Brain microvascular endothelial cell (primary cell): ENCODE results near the gene POU6F2.

ENCODE experiments used
- DNase-seq: peaks from one replicate; pipeline ENCODE4 v3.0.0-alpha.2; 2020
- H3K27ac ChIP-seq: fragments of 250-450 bp; sonication (Bioruptor Pico); 2 replicates; pipeline ENCODE4 v1.5.1; 2020; ENCODE audit warnings: mild to moderate bottlenecking, moderate library complexity
- H3K27me3 ChIP-seq: fragments of 250-450 bp; sonication (Bioruptor Pico); replicated peaks from 2 replicates; pipeline ENCODE4 v1.5.1; 2020; ENCODE audit warnings: mild to moderate bottlenecking
- H3K36me3 ChIP-seq: fragments of 250-450 bp; sonication (Bioruptor Pico); replicated peaks from 2 replicates; pipeline ENCODE4 v1.5.1; 2020; ENCODE audit warnings: mild to moderate bottlenecking
- H3K4me3 ChIP-seq: 2 replicates; pipeline ENCODE4 v1.5.1; 2011; ENCODE audit warnings: low read depth, mild to moderate bottlenecking, control low read depth, low read length, moderate library complexity
- CTCF ChIP-seq: IDR thresholded peaks from 2 replicates; pipeline ENCODE4 v1.5.1; 2011; ENCODE audit warnings: low read depth, mild to moderate bottlenecking, moderate library complexity, low read length, control low read depth, inconsistent platforms; ENCODE audit errors: missing control alignments
- in situ Hi-C: cut with HindIII; loops from 2 replicates; pipeline ENCODE4 v1.10.0; 2017; ENCODE audit warnings: low sequenced_read_pairs, low pct_ligation_motif_present

POU6F2 gene

GRCh38 chr7:38964921-38965320 is 12.8 kb upstream of the POU6F2 start:
- no peak overlapping the region for H3K4me3 ChIP-seq
- no peak for TF ChIP-seq CTCF
- H3K27me3 ChIP-seq = no peaks in the 10 kb centered on the region
- H3K36me3 ChIP-seq = no peaks in the 10 kb centered on the region
- no peak for DNase-seq
- in situ Hi-C loops = no loop called here
- no peak overlapping the region for H3K27ac ChIP-seq

GRCh38 chr7:38973760-38974159 is 3.9 kb upstream of the POU6F2 start:
- in situ Hi-C loops = no loop called here
- Histone ChIP-seq H3K27ac (no peak overlapping the region), H3K4me3 (no peak overlapping the region), H3K27me3 (peaks cover 8% of the 10 kb centered on the region), H3K36me3 (no peaks in the 10 kb centered on the region)
- DNase-seq = no peak
- TF ChIP-seq CTCF = no peak

- no peak overlapping the region for H3K27ac ChIP-seq
- DNase-seq = no peak
- peaks cover 8% of the 10 kb centered on the region for H3K27me3 ChIP-seq
- in situ Hi-C loops = no loop called here
- TF ChIP-seq CTCF = no peak
- no peaks in the 10 kb centered on the region for H3K36me3 ChIP-seq
- peak overlapping the region; percentile 38 for H3K4me3 ChIP-seq
Measured at GRCh38 chr7:38975944-38976392, 1.7 kb upstream of the POU6F2 start.

- in situ Hi-C loops = no loop called here
- peaks cover 8% of the 10 kb centered on the region for H3K27me3 ChIP-seq
Measured at GRCh38 chr7:38978491-38978890, 782 bp downstream of the POU6F2 start.

GRCh38 chr7:38992203-38992602 is 14.5 kb downstream of the POU6F2 start:
- in situ Hi-C loops = no loop called here
- TF ChIP-seq CTCF = no peak
- no peak overlapping the region for H3K4me3 ChIP-seq
- H3K36me3 ChIP-seq = no peaks in the 10 kb centered on the region
- H3K27me3 ChIP-seq = no peaks in the 10 kb centered on the region
- H3K27ac ChIP-seq = no peak overlapping the region
- DNase-seq = no peak

More at GRCh38 chr7:38978491-38978890, 782 bp downstream of the POU6F2 start:
- Histone ChIP-seq H3K36me3 (no peaks in the 10 kb centered on the region), H3K27ac (no peak overlapping the region), H3K4me3 (no peak overlapping the region)
- no peak for DNase-seq
- TF ChIP-seq CTCF = no peak

GRCh38 chr7:39001595-39001994 is 23.9 kb downstream of the POU6F2 start:
- no peak for TF ChIP-seq CTCF
- Histone ChIP-seq H3K36me3 (no peaks in the 10 kb centered on the region), H3K27ac (no peak overlapping the region), H3K4me3 (no peak overlapping the region), H3K27me3 (no peaks in the 10 kb centered on the region)
- no peak for DNase-seq
- in situ Hi-C loops = no loop called here
